ENCODE data around the gene RNF175.

Gene RNF175

GRCh38 chr4:153784166-153784699, 24.4 kb upstream of the RNF175 start:
- no peak for FAIRE-seq

DNA sequence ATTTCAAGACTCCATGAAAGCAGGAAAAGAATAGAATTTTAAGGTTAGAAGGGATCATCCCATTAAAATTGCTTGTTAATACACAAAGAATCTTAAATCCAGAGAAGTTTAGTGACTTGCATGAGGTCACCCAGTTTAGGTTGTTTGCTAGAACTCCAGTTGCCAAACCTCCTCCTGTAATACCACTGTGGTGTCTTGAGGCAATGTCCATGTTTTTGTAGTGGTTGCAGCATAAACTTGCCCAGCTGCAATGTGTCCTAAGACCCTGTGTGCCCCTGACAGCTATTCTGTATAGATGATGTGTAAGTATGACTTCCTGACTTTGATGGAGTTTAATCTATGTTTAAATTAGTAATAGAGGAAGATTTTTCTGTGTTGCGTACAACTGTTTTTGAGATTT, 22.8 kb upstream of the RNF175 start:
- FAIRE-seq: no peak

DNA sequence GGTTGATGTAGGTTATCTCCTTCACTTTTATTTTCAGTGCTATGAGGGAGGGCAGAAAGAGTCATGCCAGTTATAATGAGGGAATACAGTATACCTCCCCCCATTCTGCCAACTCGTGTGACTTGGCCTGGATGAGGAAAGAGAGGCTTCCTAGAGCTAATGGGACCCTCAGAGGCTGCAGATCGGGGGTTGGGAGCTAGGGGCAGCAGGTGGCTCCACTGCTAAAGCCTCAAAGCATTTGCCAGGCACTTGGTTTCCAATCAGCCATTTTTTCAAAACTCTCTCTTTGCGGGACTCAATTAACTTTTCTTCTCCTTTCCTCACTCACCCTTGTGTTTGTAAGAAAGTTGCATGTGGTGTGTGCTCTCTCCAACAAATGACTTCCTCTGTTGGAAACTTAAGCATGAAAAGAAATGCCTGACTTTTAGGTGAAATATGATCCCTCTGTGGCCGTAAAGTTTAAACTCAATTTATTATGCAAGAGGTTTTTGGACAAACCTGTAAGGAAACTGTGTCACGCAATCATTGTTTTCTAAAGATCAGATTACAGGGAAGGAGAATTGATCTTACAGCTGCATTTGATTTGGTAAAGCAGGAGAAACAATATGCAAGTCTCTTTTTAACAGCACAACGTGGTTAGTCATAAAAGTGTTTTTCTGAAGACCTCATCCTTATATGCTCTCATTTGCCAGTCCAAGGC, 22.0 kb upstream of the RNF175 start:
- FAIRE-seq: peak; percentile 50

- no peak for FAIRE-seq
These were observed 21.5 kb upstream of the RNF175 start for GRCh38 chr4:153781280-153781679.

GRCh38 chr4:153780876-153781275, 21.1 kb upstream of the RNF175 start:
- FAIRE-seq: no peak

DNA sequence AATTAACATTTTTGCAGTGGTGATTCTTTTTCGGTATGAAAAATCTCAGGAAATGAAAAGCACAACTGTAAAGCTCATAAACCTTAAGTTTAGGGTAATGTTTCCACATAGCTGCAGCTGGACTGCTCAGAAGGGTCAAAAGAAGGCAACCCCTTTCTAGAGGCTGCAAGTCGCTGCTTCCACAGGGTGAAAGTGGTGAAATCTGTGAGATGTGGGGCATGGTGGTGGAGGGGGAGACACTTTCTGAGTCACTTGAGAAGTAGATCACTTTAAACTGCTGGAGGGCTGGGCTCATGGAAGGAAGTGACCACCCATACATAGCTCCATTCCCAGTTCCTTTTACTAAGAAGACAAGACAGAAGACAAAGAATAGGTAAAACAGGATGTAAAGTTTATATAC, 20.4 kb upstream of the RNF175 start:
- FAIRE-seq: no peak

GRCh38 chr4:153778383-153778782, 18.6 kb upstream of the RNF175 start:
- FAIRE-seq: no peak

DNA sequence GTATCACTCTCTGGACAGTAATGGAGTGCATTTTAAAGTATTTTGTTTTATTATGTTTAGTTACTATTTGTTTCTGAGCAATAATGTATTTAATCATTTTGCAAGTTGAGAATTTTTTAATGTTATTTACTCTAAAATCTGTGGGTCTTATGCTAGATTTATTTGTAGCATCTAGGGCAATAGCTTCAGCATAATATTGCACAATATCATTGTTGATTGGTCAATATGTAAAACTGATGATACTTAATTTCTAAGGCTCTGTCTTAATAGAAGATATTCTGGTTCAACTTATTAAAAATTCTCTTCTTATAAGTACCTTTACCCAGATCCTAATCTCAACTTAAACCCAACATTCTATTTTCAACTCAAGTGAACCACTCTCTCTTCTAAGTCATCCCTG, 17.6 kb upstream of the RNF175 start:
- no peak for FAIRE-seq

DNA sequence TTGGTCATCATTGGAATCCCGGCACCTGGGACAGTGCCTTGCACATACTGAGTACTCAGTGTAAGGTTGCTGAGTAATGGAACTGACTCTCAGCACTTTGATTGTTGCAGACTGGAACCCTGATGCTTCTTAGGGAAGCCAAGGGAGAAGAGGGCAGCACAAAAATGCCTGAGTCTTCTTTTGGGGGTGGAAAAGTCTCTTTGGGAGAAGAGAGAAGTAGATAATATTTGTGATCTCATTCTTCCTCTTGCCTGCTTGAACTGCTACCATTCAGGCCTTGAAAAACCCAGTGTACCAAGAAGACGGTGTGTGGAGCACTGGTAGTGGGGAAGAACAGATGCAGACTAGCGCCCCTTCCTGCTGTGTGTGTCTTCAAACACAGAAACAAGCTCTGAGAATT, 16.8 kb upstream of the RNF175 start:
- FAIRE-seq: no peak

DNA sequence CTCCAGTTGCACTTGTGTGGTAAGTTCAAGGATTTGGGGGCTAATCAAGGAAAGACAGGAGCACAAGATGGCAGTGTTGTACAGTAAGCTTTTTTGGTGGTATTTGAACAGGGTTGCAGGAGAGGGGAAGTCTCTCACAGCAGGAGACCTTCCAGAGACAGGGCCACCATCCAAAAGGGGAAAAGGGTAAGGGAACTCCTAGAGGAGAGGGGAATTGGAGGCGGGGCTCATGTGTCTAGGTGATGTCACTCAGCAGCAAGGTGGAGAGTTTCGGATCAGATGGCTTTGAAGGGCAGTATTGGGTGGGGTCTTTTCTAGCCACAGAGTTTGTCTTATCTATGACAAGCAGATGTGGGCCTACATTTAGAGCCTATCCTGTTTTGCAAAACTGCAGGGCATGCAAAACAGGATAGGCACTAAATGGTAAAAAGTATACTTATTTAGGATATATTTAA, 13.4 kb upstream of the RNF175 start:
- FAIRE-seq: no peak

- no peak for FAIRE-seq
These were observed 11.2 kb upstream of the RNF175 start for GRCh38 chr4:153771046-153771445.

DNA sequence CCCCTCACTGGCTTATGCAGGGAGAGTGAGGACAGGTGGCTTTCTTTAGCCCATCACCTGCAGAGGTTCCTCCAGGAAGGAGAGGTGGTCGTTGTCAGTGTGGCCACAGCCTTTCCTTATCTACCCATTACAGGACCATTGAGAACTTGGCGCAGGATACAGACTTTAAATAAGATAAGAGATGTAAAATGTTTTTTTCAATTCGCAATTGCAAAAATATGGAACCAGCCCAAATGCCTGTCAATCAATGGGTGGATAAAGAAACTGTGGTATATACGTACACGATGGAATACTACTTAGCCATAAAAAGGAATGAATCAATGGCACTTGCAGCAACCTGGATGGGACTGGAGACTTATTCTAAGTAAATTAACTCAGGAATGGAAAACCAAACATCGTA, 6.9 kb upstream of the RNF175 start:
- FAIRE-seq: no peak

GRCh38 chr4:153765894-153766293, 6.1 kb upstream of the RNF175 start:
- no peak for FAIRE-seq

DNA sequence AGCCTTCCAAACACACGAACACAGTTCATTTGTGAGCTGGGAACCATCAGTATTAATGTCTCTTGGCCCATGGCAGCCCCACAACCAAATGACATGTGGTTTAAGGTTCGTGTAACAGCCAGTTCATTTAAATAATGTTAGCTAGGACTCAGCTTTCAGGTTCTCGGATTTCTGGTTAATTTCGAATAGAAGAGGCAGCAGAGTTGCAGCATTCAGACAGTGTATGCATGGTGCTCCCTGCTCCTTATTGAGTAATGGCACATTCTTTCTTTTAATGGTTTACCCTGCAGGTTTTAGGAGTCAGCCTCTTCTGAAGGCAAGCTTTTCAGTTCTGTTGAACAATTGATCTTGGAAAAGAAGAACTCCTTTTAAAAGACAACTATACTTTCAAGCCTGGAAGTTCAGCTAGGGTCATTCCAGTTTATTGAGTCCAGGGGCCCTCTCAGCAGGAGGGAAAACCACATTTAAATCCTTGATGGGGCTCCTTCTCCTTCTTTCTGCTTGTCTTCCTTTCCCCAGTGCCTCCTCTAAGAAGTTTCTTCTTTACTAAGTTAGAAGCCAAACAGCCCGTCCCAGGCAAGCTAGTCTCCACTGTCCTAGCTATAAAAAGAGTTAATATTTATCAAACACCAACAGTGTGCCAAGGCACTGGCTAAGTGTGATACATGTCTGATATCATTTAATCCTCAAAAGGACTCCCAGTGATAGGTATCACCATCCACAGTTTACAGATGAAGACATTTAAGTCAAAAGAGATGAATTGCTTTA, 5.0 kb upstream of the RNF175 start:
- FAIRE-seq: no peak

GRCh38 chr4:153763404-153763803, 3.6 kb upstream of the RNF175 start:
- FAIRE-seq: no peak

- FAIRE-seq: no peak
These were observed 977 bp downstream of the RNF175 start for GRCh38 chr4:153758688-153759406.

GRCh38 chr4:153758136-153758535, 1.7 kb downstream of the RNF175 start:
- no peak for FAIRE-seq

DNA sequence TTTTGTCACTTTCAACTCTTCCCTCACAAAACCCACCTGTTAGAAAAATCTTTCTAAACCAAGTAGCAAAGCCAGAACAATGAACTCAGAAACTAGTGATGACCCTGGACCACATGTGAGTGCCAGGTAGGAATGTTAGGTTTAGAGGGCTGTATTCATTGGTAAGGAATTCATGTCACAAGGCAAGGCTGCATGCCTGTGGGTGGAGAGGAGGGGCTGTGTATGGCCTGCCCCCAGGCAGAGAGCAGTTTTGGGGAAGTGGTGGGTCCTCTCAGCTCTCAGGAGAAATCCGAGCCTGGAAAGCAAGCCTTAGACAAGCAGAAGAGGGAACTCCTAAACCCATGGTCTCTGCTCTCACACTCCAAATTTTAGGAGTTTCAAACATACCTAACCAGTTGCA, 2.4 kb downstream of the RNF175 start:
- FAIRE-seq: no peak

DNA sequence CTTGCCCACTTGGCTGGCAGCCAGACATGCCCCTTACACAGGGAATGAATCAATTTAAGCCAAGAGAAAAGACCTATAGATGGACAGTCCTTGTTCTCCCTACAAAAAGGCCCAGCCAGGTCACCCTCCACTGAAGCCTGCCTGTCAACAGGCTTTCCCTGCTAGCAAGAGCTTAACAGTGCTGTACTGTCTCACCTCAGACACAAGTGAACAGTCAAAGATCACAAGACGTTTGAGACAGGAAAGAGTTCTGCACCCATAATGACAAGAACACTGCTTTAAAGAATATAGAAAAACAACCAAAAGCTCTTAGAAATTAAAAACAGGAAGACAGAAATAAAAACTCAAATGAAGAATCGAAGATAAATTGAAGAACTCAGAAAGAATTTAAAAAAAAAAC, 4.6 kb downstream of the RNF175 start:
- FAIRE-seq: no peak

GRCh38 chr4:153750197-153750817, 9.5 kb downstream of the RNF175 start:
- FAIRE-seq: no peak

DNA sequence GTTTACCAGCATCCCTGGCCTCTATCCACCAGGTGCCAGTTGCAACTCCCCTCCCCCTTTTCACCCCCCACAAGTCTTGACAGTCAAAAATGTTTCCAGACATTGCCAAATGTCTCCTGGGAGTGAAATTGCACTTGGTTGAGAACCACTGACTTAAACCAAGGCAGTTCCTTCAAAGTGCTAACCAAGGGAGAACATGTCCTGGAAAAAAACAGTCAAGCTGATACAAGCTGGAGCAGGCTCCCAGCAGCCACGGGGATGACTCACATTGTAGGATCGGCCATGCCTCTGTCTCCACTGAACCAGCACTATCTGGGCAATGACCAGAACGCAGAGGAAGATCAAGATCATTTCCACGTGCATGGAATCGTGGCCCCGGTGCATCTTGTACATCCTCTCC, 11.4 kb downstream of the RNF175 start:
- FAIRE-seq: no peak

- no peak for FAIRE-seq
These were observed 12.3 kb downstream of the RNF175 start for GRCh38 chr4:153747406-153747955.

- FAIRE-seq: no peak
These were observed 14.2 kb downstream of the RNF175 start for GRCh38 chr4:153745651-153746050.
